Naive thymus-derived CD4-positive, alpha-beta T cell (primary cell): ENCODE results near the gene ZWINT. TPM values are rescaled to one million over a fixed set of nuclear protein-coding genes. Genes with fewer than 3 reads are reported as not detected.

ENCODE experiments used
- ATAC-seq: fragments of 150-1000 bp; cut with Tn5 transposase; 2 replicates; pipeline ENCODE4 v1.10.0; 2021; ENCODE audit warnings: mild to moderate bottlenecking, moderate library complexity
- CTCF ChIA-PET: fragments of 350-600 bp; sonication (Branson Sonifier 250); formaldehyde crosslinking; loops from one replicate; lab custom pipeline; 2021; ENCODE audit warnings: antibody characterized with exemption; lab: Charles Lee
- POLR2A ChIA-PET: fragments of 350-600 bp; sonication (Branson Sonifier 250); formaldehyde crosslinking; loops from one replicate; lab custom pipeline; 2021; ENCODE audit warnings: antibody characterized with exemption, inconsistent platforms; lab: Charles Lee
- DNase-seq, 9 donors: peaks; one replicate each; pipeline versions ENCODE4 v3.0.0 to v3.0.0-alpha.2; 2020 to 2022; ENCODE audit warnings: mixed read lengths in 1 of 9
- H3K27ac ChIP-seq: one replicate; pipeline ENCODE4 v1.7.0; 2013; ENCODE audit warnings: mild to moderate bottlenecking, low read depth, low read length, moderate library complexity
- H3K27me3 ChIP-seq, 2 donors: one replicate each; pipeline ENCODE4 v1.7.0; 2013; ENCODE audit warnings: low read length in 2 of 2, mild to moderate bottlenecking in 2 of 2, moderate library complexity in 2 of 2; ENCODE audit not compliant: control insufficient read depth in 2 of 2, insufficient read depth in 2 of 2
- H3K36me3 ChIP-seq, 3 experiments: 1 replicate in 2 of 3; 2 replicates in 1 of 3; pipeline ENCODE4 v1.7.0; 2013; ENCODE audit warnings: low read length in 3 of 3, mild to moderate bottlenecking in 3 of 3, moderate library complexity in 1 of 3; ENCODE audit not compliant: insufficient read depth in 3 of 3, control insufficient read depth in 2 of 3
- H3K4me1 ChIP-seq, 2 donors: one replicate each; pipeline ENCODE4 v1.7.0; 2013; ENCODE audit warnings: low read length in 2 of 2, mild to moderate bottlenecking in 2 of 2, moderate library complexity in 1 of 2; ENCODE audit not compliant: control insufficient read depth in 2 of 2, insufficient read depth in 2 of 2
- H3K4me3 ChIP-seq: 2 replicates; pipeline ENCODE4 v1.7.0; 2013; ENCODE audit warnings: mild to moderate bottlenecking, low read length
- H3K9me3 ChIP-seq, 3 experiments: 1 replicate in 2 of 3; 2 replicates in 1 of 3; pipeline ENCODE4 v1.7.0; 2013; ENCODE audit warnings: low read length in 3 of 3; ENCODE audit not compliant: control insufficient read depth in 2 of 3
- H3K27ac Mint-ChIP-seq, 9 donors: one replicate each; pipeline ENCODE4 v1.8.0; 2020 to 2022; ENCODE audit warnings: mixed read lengths in 9 of 9, mild to moderate bottlenecking in 8 of 9, moderate library complexity in 5 of 9, inconsistent platforms in 2 of 9
- H3K27me3 Mint-ChIP-seq, 5 donors: one replicate each; pipeline ENCODE4 v1.8.0; 2021 to 2022; ENCODE audit warnings: mixed read lengths in 5 of 5, mild to moderate bottlenecking in 1 of 5
- H3K36me3 Mint-ChIP-seq, 5 donors: one replicate each; pipeline ENCODE4 v1.8.0; 2020 to 2022; ENCODE audit warnings: mixed read lengths in 5 of 5, mild to moderate bottlenecking in 3 of 5, inconsistent platforms in 1 of 5
- H3K4me1 Mint-ChIP-seq, 7 donors: one replicate each; pipeline ENCODE4 v1.8.0; 2020 to 2022; ENCODE audit warnings: mixed read lengths in 7 of 7, mild to moderate bottlenecking in 3 of 7, inconsistent platforms in 1 of 7
- H3K4me3 Mint-ChIP-seq, 10 donors: one replicate each; pipeline ENCODE4 v1.8.0; 2020 to 2022; ENCODE audit warnings: mild to moderate bottlenecking in 10 of 10, mixed read lengths in 10 of 10, moderate library complexity in 6 of 10, inconsistent platforms in 2 of 10
- H3K9me3 Mint-ChIP-seq, 11 donors: one replicate each; pipeline ENCODE4 v1.8.0; 2020 to 2022; ENCODE audit warnings: mixed read lengths in 11 of 11, mild to moderate bottlenecking in 4 of 11, inconsistent platforms in 1 of 11, moderate library complexity in 1 of 11
- intact Hi-C, 2 donors: fragments of 100-400 bp; cut with micrococcal nuclease; formaldehyde crosslinking; loops; one replicate each; pipeline ENCODE4 v1.15.1; 2023
- polyA plus RNA-seq, 2 donors: library from polyadenylated mRNA; unstranded; fragments of 300-500 nt; fragmentation: Illumina TruSeq; gene quantifications; one replicate each; pipeline ENCODE4 v1.2.3, GENCODE V29; 2021
- total RNA-seq, 6 experiments: library from RNA in 5 of 6; stranded (reverse) in 5 of 6; gene quantifications; 1 replicate in 5 of 6; 2 replicates in 1 of 6; pipeline ENCODE4 v1.2.3 and lab custom pipeline; 2021 to 2026

Gene ZWINT
- total and polyA plus RNA-seq, 7 experiments from 2014 or later: 2.5 to 78.7 (median 3.5) TPM

GRCh38 chr10:56329961-56330360, 31.1 kb downstream of the ZWINT start:
- intact Hi-C loops: no loop called here
- H3K4me1 ChIP-seq: no peaks in the 10 kb centered on the region
- no peaks in the 10 kb centered on the region for H3K9me3 ChIP-seq
- Mint-ChIP-seq H3K27me3 (peaks cover 0 to 5% (median 0%) of the 10 kb centered on the region in 5 donors), H3K4me3 (no peak overlapping the region), H3K27ac (no peak overlapping the region), H3K4me1 (no peaks in the 10 kb centered on the region), H3K9me3 (peaks cover 0 to 6% (median 0%) of the 10 kb centered on the region in 11 donors), H3K36me3 (no peaks in the 10 kb centered on the region)
- H3K27ac ChIP-seq: no peak overlapping the region
- ATAC-seq: no peak
- H3K36me3 ChIP-seq: no peaks in the 10 kb centered on the region
- DNase-seq: no peak
- no peak overlapping the region for H3K4me3 ChIP-seq
- no peaks in the 10 kb centered on the region for H3K27me3 ChIP-seq
- POLR2A ChIA-PET: no interaction called here
- CTCF ChIA-PET: no interaction called here

- no peaks in the 10 kb centered on the region for H3K9me3 ChIP-seq
- ChIA-PET POLR2A (no interaction called here), CTCF (no interaction called here)
- Mint-ChIP-seq H3K36me3 (no peaks in the 10 kb centered on the region), H3K27me3 (peaks cover 0 to 10% (median 0%) of the 10 kb centered on the region in 5 donors), H3K4me1 (no peaks in the 10 kb centered on the region), H3K27ac (no peak overlapping the region), H3K9me3 (peaks cover 0 to 8% (median 0%) of the 10 kb centered on the region in 11 donors), H3K4me3 (no peak overlapping the region)
- no peak overlapping the region for H3K4me3 ChIP-seq
- no peak for DNase-seq
- H3K27me3 ChIP-seq: no peaks in the 10 kb centered on the region
- H3K36me3 ChIP-seq: no peaks in the 10 kb centered on the region
- no peak overlapping the region for H3K27ac ChIP-seq
- no peaks in the 10 kb centered on the region for H3K4me1 ChIP-seq
- intact Hi-C loops: no loop called here
- ATAC-seq: no peak
Observed at GRCh38 chr10:56327118-56327517, 33.9 kb downstream of the ZWINT start.

GRCh38 chr10:56319386-56319785, 41.7 kb downstream of the ZWINT start:
- no peak overlapping the region for H3K27ac ChIP-seq
- Mint-ChIP-seq H3K4me3 (no peak overlapping the region), H3K27ac (no peak overlapping the region), H3K36me3 (no peaks in the 10 kb centered on the region), H3K27me3 (peaks cover 0 to 6% (median 0%) of the 10 kb centered on the region in 5 donors), H3K4me1 (no peaks in the 10 kb centered on the region), H3K9me3 (peaks cover 0 to 17% (median 0%) of the 10 kb centered on the region in 11 donors)
- H3K4me3 ChIP-seq: no peak overlapping the region
- DNase-seq (no peak), ATAC-seq (no peak)
- H3K9me3 ChIP-seq: no peaks in the 10 kb centered on the region
- intact Hi-C loops: no loop called here
- no peaks in the 10 kb centered on the region for H3K27me3 ChIP-seq
- CTCF ChIA-PET: no interaction called here
- no peaks in the 10 kb centered on the region for H3K36me3 ChIP-seq
- POLR2A ChIA-PET: no interaction called here
- no peaks in the 10 kb centered on the region for H3K4me1 ChIP-seq

GRCh38 chr10:56318816-56319215, 42.2 kb downstream of the ZWINT start:
- POLR2A ChIA-PET: no interaction called here
- Mint-ChIP-seq H3K27ac (no peak overlapping the region), H3K4me3 (no peak overlapping the region), H3K27me3 (peaks cover 0 to 6% (median 0%) of the 10 kb centered on the region in 5 donors), H3K36me3 (no peaks in the 10 kb centered on the region), H3K4me1 (no peaks in the 10 kb centered on the region), H3K9me3 (peaks cover 0 to 17% (median 0%) of the 10 kb centered on the region in 11 donors)
- CTCF ChIA-PET: interaction anchor here (0.6 kb wide), 1 partner anchor 35 kb away, joined by 3 read pairs; no protein-coding TSS in a partner anchor
- H3K4me1 ChIP-seq: no peaks in the 10 kb centered on the region
- H3K27me3 ChIP-seq: no peaks in the 10 kb centered on the region
- H3K9me3 ChIP-seq: no peaks in the 10 kb centered on the region
- no peaks in the 10 kb centered on the region for H3K36me3 ChIP-seq
- no peak overlapping the region for H3K27ac ChIP-seq
- no peak overlapping the region for H3K4me3 ChIP-seq
- ATAC-seq: no peak
- intact Hi-C loops: no loop called here
- no peak for DNase-seq

GRCh38 chr10:56317603-56318002, 43.5 kb downstream of the ZWINT start:
- no peaks in the 10 kb centered on the region for H3K36me3 Mint-ChIP-seq
- intact Hi-C loops: no loop called here
- CTCF ChIA-PET: no interaction called here
- ATAC-seq (no peak), DNase-seq (no peak)
- H3K27ac Mint-ChIP-seq: no peak overlapping the region
- H3K4me3 Mint-ChIP-seq: no peak overlapping the region
- POLR2A ChIA-PET: no interaction called here
- Histone ChIP-seq H3K4me3 (no peak overlapping the region), H3K27ac (no peak overlapping the region), H3K27me3 (no peaks in the 10 kb centered on the region), H3K9me3 (no peaks in the 10 kb centered on the region), H3K4me1 (no peaks in the 10 kb centered on the region), H3K36me3 (no peaks in the 10 kb centered on the region)
- no peaks in the 10 kb centered on the region for H3K4me1 Mint-ChIP-seq
- peaks cover 0 to 9% (median 0%) of the 10 kb centered on the region in 11 donors for H3K9me3 Mint-ChIP-seq
- peaks cover 0 to 1% (median 0%) of the 10 kb centered on the region in 5 donors for H3K27me3 Mint-ChIP-seq

GRCh38 chr10:56316603-56317002, 44.5 kb downstream of the ZWINT start:
- POLR2A ChIA-PET: no interaction called here
- Mint-ChIP-seq H3K4me3 (no peak overlapping the region), H3K9me3 (peaks cover 0 to 9% (median 0%) of the 10 kb centered on the region in 11 donors), H3K4me1 (no peaks in the 10 kb centered on the region), H3K36me3 (no peaks in the 10 kb centered on the region), H3K27me3 (no peaks in the 10 kb centered on the region), H3K27ac (no peak overlapping the region)
- Histone ChIP-seq H3K27me3 (no peaks in the 10 kb centered on the region), H3K36me3 (no peaks in the 10 kb centered on the region), H3K9me3 (no peaks in the 10 kb centered on the region), H3K27ac (no peak overlapping the region), H3K4me3 (no peak overlapping the region), H3K4me1 (no peaks in the 10 kb centered on the region)
- CTCF ChIA-PET: no interaction called here
- no peak for ATAC-seq
- intact Hi-C loops: no loop called here
- DNase-seq: no peak
